GM12878 (cell line): ENCODE measurements around the gene MRPS18B. TPM values are rescaled to one million over a fixed set of nuclear protein-coding genes. Genes with fewer than 3 reads are reported as not detected.
"Not testable (repeated sequence)": the region's sequence is repeated elsewhere in the genome, so short reads cannot be mapped to it uniquely, and the experiment has no call there.

Experiments used
- ATAC-seq: fragments of 200-7000 bp; cut with Tn5 transposase; 3 replicates; pipeline ENCODE4 v1.9.1; 2020; ENCODE audit warnings: mild to moderate bottlenecking, moderate library complexity
- BruUV-seq: library from RNA; stranded (reverse); fragments of 400-500 nt; replicated peaks from 2 replicates; lab custom pipeline; 2021; lab: Mats Ljungman, UMichigan
- CTCF ChIA-PET: fragments of 300-600 bp; sonication (Branson Sonifier 250); formaldehyde crosslinking; extraction: SDS; loops from one replicate; lab custom pipeline; 2021; ENCODE audit warnings: inconsistent platforms; lab: Yijun Ruan, JAX
- POLR2A ChIA-PET: fragments of 350-600 bp; formaldehyde crosslinking; extraction: SDS; loops from one replicate; lab custom pipeline; 2021; ENCODE audit warnings: inconsistent platforms; lab: Charles Lee
- RAD21 ChIA-PET: fragments of 300-600 bp; sonication (Branson Sonifier 250); formaldehyde crosslinking; loops from one replicate; lab custom pipeline; 2023; ENCODE audit warnings: antibody characterized with exemption; ENCODE audit not compliant: unreplicated experiment; lab: Charles Lee
- SMC1A ChIA-PET: fragments of 300-600 bp; sonication (Branson Sonifier 250); formaldehyde crosslinking; loops from one replicate; lab custom pipeline; 2023; ENCODE audit not compliant: unreplicated experiment, uncharacterized antibody; lab: Charles Lee
- DNase-seq: peaks from one replicate; pipeline ENCODE4 v3.0.0-alpha.2; 2011; ENCODE audit warnings: low read depth, low spot score
- FAIRE-seq: peaks from 3 replicates; lab custom pipeline; 2011; peaks lifted over from hg19 to GRCh38; lab: Jason Lieb, UNC
- H2AFZ ChIP-seq: 2 replicates; pipeline ENCODE4 v1.6.0; 2011; ENCODE audit warnings: low read depth, low read length, control low read depth; ENCODE audit not compliant: control insufficient read depth
- H3K27ac ChIP-seq: 2 replicates; pipeline ENCODE4 v1.5.1; 2011; ENCODE audit warnings: control low read depth; ENCODE audit not compliant: control insufficient read depth, insufficient read depth
- H3K27me3 ChIP-seq, 2 experiments: replicated peaks in 1 of 2; 2 replicates each; pipeline versions ENCODE4 v1.6.0 to v1.6.1; 2011; ENCODE audit warnings: low read length in 1 of 2; ENCODE audit not compliant: control insufficient read depth in 2 of 2, insufficient read depth in 2 of 2
- H3K36me3 ChIP-seq, 2 experiments: 2 replicates each; pipeline ENCODE4 v1.5.1; 2011; ENCODE audit warnings: low read length in 1 of 2; ENCODE audit not compliant: control insufficient read depth in 2 of 2, insufficient read depth in 2 of 2
- H3K4me1 ChIP-seq: 2 replicates; pipeline ENCODE4 v1.6.1; 2011; ENCODE audit warnings: mild to moderate bottlenecking, low read length, moderate library complexity, mixed read lengths; ENCODE audit not compliant: control insufficient read depth, insufficient read depth
- H3K4me2 ChIP-seq: 2 replicates; pipeline ENCODE4 v1.6.0; 2011; ENCODE audit warnings: control low read depth; ENCODE audit not compliant: control insufficient read depth, insufficient read depth
- H3K4me3 ChIP-seq: fragments of 200-600 bp; sonication (generic); 2 replicates; pipeline ENCODE4 v1.5.1; 2016
- H3K79me2 ChIP-seq: 2 replicates; pipeline ENCODE4 v1.6.0; 2011; ENCODE audit warnings: low read length; ENCODE audit not compliant: control insufficient read depth, insufficient read depth
- H3K9ac ChIP-seq: 2 replicates; pipeline ENCODE4 v1.8.0; 2011; ENCODE audit warnings: low read length, control low read depth, mixed read lengths; ENCODE audit not compliant: control insufficient read depth, insufficient read depth
- H3K9me3 ChIP-seq: replicated peaks from 3 replicates; pipeline ENCODE4 v1.5.1; 2011; ENCODE audit warnings: mild to moderate bottlenecking, low read length; ENCODE audit not compliant: control insufficient read depth, insufficient read depth
- H4K20me1 ChIP-seq: 2 replicates; pipeline ENCODE4 v1.6.0; 2011; ENCODE audit not compliant: control insufficient read depth, insufficient read depth
- ATF7 ChIP-seq: fragments of 450-650 bp; IDR thresholded peaks from 2 replicates; pipeline ENCODE4 v1.6.1; 2016; ENCODE audit warnings: low read depth, mild to moderate bottlenecking
- BCL11A ChIP-seq: IDR thresholded peaks from 2 replicates; pipeline ENCODE4 v1.6.1; 2011; ENCODE audit warnings: low read depth, low read length
- BRCA1 ChIP-seq: IDR thresholded peaks from 2 replicates; pipeline ENCODE4 v1.6.1; 2011; ENCODE audit warnings: low read depth, low read length, improper control_type of control experiment
- JUNB ChIP-seq: IDR thresholded peaks from 2 replicates; pipeline ENCODE4 v1.6.1; 2016; ENCODE audit warnings: antibody characterized with exemption, mild to moderate bottlenecking
- WGBS: methylation state at CpG from one replicate; pipeline ENCODE4 v1.1.6; 2016; ENCODE audit warnings: low lambda C conversion rate; ENCODE audit not compliant: insufficient replicate concordance, insufficient coverage; ENCODE audit errors: missing lambda C conversion rate; 5-methylcytosine and 5-hydroxymethylcytosine counted together
- in situ Hi-C: fragments of 300-500 bp; cut with MboI; formaldehyde crosslinking; loops from 9 replicates; pipeline ENCODE4 v1.14.3; 2018; ENCODE audit warnings: mixed read lengths
- intact Hi-C: fragments of 100-400 bp; cut with micrococcal nuclease; formaldehyde crosslinking; loops from one replicate; pipeline ENCODE4 v1.14.2; 2022; ENCODE audit not compliant: unreplicated experiment
- polyA plus RNA-seq, 11 experiments: library from polyadenylated mRNA; depleted of rRNA in 4 of 11; unstranded in 6 of 11; stranded (reverse) in 5 of 11; fragments of >200 nt; fragmentation: Nextera tagmentation in 4 of 11; fragmentation: Illumina TruSeq in 1 of 11; extraction: Ambion mirVana in 4 of 11; extraction: Trizol in 1 of 11; gene quantifications; 1 replicate in 1 of 11; 2 replicates in 10 of 11; pipeline versions ENCODE4 v1.2.1 to v1.2.3, GENCODE V29; 2011 to 2016; ENCODE audit warnings: inconsistent platforms in 2 of 11, missing spikeins in 2 of 11, low read depth in 1 of 11
- total RNA-seq, 4 experiments: library from RNA; depleted of rRNA in 3 of 4; stranded (reverse); fragments of >200 nt in 3 of 4; fragmentation: Illumina TruSeq in 1 of 4; extraction: Trizol in 1 of 4; gene quantifications; 2 replicates each; pipeline versions ENCODE4 v1.2.1 to v1.2.3, GENCODE V29; 2013 to 2021
- TF ChIP-seq, protein P1 (sequence below), 3 experiments: IDR thresholded peaks in 2 of 3; conservative IDR thresholded peaks in 1 of 3; 2 replicates each; pipeline ENCODE4 v1.5.1; 2011; ENCODE audit warnings: low read depth in 3 of 3, low read length in 3 of 3, mild to moderate bottlenecking in 3 of 3, control low read depth in 2 of 3, moderate library complexity in 2 of 3, inconsistent platforms in 1 of 3, mixed read lengths in 1 of 3; ENCODE audit not compliant: control insufficient read depth in 2 of 3, insufficient read depth in 1 of 3; ENCODE audit errors: extremely low read depth in 1 of 3

Gene MRPS18B
- total and polyA plus RNA-seq, 10 of the 15 experiments (the other 5 are each of a cell fraction or from before 2014, with no cell fraction given): 80.9 to 259 (median 140) TPM

DNA sequence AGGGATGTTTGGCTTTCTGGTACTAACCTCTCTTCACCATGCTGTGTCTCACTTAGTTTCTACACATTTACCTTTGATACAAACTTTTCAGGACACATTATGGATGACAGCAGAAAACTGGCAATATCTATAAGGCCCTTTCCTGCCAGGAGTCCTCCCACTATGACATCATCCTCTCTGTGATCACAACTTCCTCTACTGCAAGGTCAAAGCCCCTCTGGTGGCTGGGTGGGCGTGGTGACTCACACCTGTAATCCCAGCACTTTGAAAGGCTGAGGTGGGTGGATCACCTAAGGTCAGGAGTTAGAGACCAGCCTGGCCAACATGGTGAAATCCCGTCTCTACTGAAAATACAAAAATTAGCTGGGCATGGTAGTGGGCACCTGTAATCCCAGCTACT lies 48.7 kb downstream of the MRPS18B start:
- H3K4me1 ChIP-seq, DNase-seq, H4K20me1 ChIP-seq, H3K9me3 ChIP-seq, H3K4me2 ChIP-seq, H2AFZ ChIP-seq, H3K4me3 ChIP-seq, FAIRE-seq, intact Hi-C loops, ATAC-seq, BruUV-seq, SMC1A ChIA-PET, H3K9ac ChIP-seq, H3K79me2 ChIP-seq, POLR2A ChIA-PET, RAD21 ChIA-PET, in situ Hi-C loops, H3K27ac ChIP-seq, H3K27me3 ChIP-seq: not testable (repeated sequence)
- CTCF ChIA-PET: interaction anchor here (0.7 kb wide), 1 partner anchor 32 kb away, joined by 3 read pairs; no protein-coding TSS in a partner anchor
- peaks cover 17 to 21% of the 10 kb centered on the region in 2 experiments for H3K36me3 ChIP-seq
- 39% methylated on average over 2 of the region's 2 CpGs for WGBS
- TF ChIP-seq JUNB (peak; percentile 11; the same call in 1 of the 2 replicates), ATF7 (0 out of 2 replicates have a peak, but pooled peaks have one; percentile 40)

DNA sequence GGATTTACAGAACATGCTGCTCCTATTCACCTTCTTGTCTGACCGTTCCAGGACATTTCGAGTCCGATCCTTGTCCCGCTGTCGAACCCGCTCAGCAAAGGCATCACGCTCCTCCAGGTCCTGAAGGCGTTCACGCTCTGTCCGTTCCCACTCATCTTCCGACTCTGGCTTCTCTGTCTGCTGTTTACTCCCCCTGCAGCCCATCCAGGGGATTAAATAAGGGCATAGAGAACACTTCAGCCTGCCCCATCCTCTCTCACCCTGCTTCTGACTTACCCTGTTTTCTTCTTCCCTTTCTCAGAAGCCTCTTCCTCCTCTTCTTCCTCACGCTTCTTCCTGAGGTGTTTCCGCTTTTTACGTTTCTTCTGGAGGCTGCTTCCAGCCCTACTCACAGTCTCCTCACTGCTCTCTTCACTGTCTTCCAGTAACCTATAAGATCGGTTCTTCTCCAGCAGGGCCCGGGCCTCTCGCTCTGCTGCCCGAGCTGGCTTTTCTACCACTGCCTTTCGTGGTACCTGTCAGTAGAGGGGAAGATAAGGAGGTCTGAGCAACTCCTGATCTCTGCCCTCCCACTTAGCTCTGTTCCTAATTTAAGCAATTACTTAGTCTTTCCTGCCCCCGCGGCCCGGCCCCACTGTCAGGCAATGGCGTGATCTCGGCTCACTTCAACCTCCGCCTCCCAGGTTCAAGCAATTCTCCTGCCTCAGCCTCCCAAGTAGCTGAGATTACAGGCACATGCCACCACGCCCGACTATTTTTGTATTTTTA lies 53.3 kb downstream of the MRPS18B start:
- no peaks in the 10 kb centered on the region for H3K27me3 ChIP-seq
- SMC1A ChIA-PET: interaction anchor here (0.7 to 1.9 kb wide), 3 partner anchors 19 to 217 kb away, joined by 3 to 6 read pairs (median 4); no protein-coding TSS in a partner anchor
- TF ChIP-seq, protein P1, sequence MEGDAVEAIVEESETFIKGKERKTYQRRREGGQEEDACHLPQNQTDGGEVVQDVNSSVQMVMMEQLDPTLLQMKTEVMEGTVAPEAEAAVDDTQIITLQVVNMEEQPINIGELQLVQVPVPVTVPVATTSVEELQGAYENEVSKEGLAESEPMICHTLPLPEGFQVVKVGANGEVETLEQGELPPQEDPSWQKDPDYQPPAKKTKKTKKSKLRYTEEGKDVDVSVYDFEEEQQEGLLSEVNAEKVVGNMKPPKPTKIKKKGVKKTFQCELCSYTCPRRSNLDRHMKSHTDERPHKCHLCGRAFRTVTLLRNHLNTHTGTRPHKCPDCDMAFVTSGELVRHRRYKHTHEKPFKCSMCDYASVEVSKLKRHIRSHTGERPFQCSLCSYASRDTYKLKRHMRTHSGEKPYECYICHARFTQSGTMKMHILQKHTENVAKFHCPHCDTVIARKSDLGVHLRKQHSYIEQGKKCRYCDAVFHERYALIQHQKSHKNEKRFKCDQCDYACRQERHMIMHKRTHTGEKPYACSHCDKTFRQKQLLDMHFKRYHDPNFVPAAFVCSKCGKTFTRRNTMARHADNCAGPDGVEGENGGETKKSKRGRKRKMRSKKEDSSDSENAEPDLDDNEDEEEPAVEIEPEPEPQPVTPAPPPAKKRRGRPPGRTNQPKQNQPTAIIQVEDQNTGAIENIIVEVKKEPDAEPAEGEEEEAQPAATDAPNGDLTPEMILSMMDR (IDR thresholded peaks at IDR 0.05 in 2 of 3, conservative IDR thresholded peaks at IDR 0.05 in 1 of 3; ENCODE audit: control insufficient read depth in 2 of 3, extremely low read depth in 1 of 3, insufficient read depth in 1 of 3, low read depth in 3 of 3, low read length in 3 of 3): 0 out of 6 replicates have a peak, but pooled peaks of 1 of the 3 experiments have one; percentile 17
- TF ChIP-seq BRCA1 (no peak), BCL11A (no peak)
- H3K4me3 ChIP-seq: no peak overlapping the region
- POLR2A ChIA-PET: no interaction called here
- WGBS: 94% methylated on average over 27 of the region's 27 CpGs
- H3K9me3 ChIP-seq: no peaks in the 10 kb centered on the region
- H3K36me3 ChIP-seq: peaks cover 0 to 12% of the 10 kb centered on the region in 2 experiments; a peak in 2 of 4 replicates
- in situ Hi-C loops (loop anchor here (5.0 kb wide), 1 partner anchor 189 kb away; no protein-coding TSS in a partner anchor), intact Hi-C loops (loop anchor here (5.0 kb wide), 1 partner anchor 129 kb away; no protein-coding TSS in a partner anchor)
- CTCF ChIA-PET: interaction anchor here (1.0 to 7.7 kb wide), 4 partner anchors 52 to 139 kb away, joined by 3 to 67 read pairs (median 12); no protein-coding TSS in a partner anchor
- DNase-seq: no peak
- H3K4me2 ChIP-seq: no peak overlapping the region
- no peak overlapping the region for H3K9ac ChIP-seq
- H3K27ac ChIP-seq: no peak overlapping the region
- FAIRE-seq: no peak
- peaks cover 14% of the 10 kb centered on the region for H3K79me2 ChIP-seq
- no peak overlapping the region for H2AFZ ChIP-seq
- BruUV-seq: TSS peak; percentile 49
- no peaks in the 10 kb centered on the region for H4K20me1 ChIP-seq
- RAD21 ChIA-PET: no interaction called here
- peaks cover 8% of the 10 kb centered on the region for H3K4me1 ChIP-seq
- no peak for ATAC-seq
